ENCODE results near the gene VPS37C.

- TF ChIP-seq CTCF (IDR thresholded peaks at IDR 0.05; ENCODE audit: insufficient read depth, low read length), result no peak
- no peak for TF ChIP-seq POLR2AphosphoS5 (IDR thresholded peaks at IDR 0.05; ENCODE audit: low read depth)
These were observed 39.3 kb downstream of the VPS37C start for GRCh38 chr11:61121917-61122316.

Data from HL-60 (cell line).